Superior temporal gyrus (tissue), 1 donor: ENCODE measurements around the gene NRF1.
"Not testable (repeated sequence)": the region's sequence is repeated elsewhere in the genome, so short reads cannot be mapped to it uniquely, and the experiment has no call there.

ENCODE experiments used
- DNase-seq: peaks from one replicate; pipeline ENCODE4 v3.0.0-alpha.2; 2016; ENCODE audit errors: extremely low spot score

The NRF1 gene

DNA sequence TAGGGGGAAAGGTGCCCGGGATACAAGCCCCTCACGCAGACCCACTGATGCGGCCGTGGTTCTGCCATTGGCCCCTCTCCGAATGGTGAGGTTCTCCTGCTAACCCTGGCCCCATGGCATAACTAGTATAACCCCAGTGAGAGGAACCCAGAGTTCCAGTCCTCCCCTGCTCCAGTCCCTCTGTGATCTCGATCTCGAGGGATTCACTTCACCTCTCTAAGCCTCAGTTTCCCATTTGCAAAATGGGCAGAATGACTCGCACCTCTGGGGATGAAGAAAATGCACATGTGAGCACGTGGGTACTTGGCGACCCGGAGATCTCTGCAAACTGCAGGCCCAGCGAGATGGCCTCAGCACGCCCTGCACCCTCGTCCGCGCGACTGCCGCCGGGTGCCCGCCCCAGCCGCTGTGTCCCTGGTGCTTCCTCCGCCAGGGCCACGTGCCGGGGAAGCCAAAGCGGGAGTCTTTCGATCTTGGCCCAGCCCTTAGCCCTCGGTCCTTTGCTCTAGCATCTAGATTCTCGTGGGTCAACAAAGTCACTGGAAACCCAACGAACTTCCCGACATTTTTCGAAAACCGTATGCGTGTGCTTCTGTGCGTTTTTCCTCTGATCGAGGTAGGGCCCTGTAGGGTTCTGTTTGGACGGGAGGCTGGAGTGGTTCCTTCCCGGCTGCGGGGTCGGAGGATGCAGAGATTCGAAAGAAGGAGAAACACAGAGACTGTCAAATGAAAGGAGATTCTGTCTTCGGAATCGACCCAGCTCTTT is 171.5 kb downstream of the NRF1 start:
- DNase-seq = no peak

GRCh38 chr7:129783584-129783919 is 172.0 kb downstream of the NRF1 start:
- no peak for DNase-seq

DNA sequence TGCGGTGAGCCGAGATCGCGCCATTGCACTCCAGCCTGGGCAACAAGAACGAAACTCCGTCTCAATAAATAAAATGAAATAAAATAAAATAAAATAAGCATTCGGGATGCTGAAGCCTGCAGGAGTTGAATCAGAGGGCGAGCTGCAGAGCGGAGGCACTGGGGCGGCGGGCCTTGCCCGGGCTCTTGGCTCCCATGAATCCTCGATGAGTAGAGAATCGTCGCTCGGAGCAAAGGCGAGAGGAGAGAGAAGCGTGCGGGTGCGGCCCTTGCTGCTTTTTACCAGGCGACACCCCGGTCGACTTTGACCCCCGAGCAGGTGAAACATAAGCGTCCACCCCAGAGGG is 172.9 kb downstream of the NRF1 start:
- no peak for DNase-seq

GRCh38 chr7:129784783-129785684 is 173.5 kb downstream of the NRF1 start:
- DNase-seq = no peak

GRCh38 chr7:129785685-129786514 is 174.4 kb downstream of the NRF1 start:
- DNase-seq = no peak

- DNase-seq = no peak
Observed at GRCh38 chr7:129786825-129787563, 175.5 kb downstream of the NRF1 start.

- no peak for DNase-seq
Observed at GRCh38 chr7:129789000-129789399, 177.5 kb downstream of the NRF1 start.

DNA sequence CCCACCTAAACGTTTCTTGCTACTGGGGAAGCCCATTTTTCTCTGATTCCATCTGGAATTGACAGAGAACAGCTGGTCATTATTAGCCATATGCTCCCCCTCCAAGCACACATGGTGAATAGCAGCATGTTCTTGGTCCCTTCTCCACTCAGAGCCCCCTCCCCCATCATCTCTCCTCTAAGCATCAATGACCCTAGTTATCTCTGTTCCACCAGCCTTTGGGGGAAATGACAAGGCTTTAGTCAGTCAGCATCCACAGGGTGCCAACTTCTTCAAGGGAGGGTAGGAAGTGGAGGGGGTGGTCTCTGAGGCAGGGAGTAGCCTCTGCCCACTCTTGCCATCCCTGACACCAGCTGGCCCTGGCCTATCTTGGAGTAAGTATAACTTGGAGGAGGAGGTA is 178.1 kb downstream of the NRF1 start:
- DNase-seq = no peak

DNA sequence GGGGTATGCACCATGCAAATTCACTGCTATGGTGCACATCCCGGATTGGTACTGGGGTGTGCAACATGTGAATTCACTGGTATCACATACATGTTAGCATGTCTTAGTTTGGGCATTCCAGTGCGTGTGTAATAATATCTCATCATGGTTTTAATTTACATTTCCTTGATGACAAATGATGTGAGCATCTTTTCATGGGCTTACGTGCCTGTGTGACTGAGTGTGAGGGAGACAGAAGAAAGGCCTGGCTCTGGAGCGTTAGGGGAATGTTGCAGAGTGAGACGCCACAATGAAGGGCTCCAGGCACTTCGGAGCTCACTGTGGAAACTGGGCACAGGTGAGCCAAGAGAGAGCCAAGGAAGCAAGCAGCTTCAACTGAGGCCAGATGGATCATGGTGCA is 178.6 kb downstream of the NRF1 start:
- DNase-seq = no peak

DNA sequence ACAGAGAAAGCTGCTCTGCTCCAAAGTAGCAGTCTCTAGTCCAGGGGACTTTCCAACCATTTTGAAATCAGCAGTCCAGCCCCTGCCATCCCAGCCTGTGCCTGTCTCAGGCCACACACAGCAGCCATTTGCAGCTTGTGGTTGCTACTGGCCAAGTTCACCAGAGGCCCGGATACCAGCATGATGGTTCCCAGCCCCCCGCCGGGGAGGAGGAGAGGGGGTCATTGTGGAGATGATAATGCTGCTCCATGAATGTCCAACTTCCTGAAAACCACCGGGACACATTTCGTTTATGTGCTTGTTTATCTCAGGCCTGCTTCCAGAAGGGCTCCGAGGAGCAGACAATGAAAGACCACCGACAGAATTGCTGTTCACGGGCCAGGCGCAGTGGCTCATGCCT is 181.2 kb downstream of the NRF1 start:
- DNase-seq = no peak

DNA sequence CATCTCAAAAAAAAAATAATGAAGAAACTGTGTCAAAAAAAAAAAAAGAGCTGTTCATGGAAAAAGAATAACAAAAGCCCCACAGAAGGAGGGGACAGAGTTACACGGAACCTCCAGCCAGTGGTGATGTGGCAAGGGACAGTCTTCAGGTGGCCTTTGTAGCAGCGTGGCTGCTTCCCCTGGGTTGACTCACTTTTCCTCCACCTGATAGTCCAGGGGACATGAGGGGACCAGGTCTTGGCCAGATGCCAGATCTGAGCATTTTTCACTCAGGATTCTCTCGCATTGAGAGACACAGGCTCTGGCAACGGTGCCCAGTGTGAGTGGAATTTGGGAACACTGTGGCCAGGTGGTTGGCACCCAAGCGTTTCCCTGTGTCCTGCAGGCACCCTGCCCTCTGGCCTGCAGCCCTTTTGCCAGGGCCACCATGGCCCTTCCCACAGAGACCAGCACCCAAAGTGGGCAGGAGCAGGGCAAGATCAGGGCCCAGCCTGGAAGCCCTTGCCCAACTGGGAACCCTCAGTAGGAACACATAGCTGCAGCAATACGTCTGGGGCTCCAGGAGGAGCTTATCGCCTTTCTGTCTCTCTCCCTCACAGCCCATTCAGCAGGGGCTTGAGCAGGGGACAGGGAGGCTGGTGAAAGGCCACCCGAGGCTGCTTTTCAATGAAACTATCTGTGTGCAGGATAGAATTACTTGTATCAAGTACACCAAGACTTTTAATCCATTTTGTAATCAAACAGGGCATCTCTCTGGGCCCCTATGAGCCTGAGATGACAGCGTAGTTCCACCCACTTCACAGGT is 182.2 kb downstream of the NRF1 start:
- no peak for DNase-seq

- DNase-seq = not testable (repeated sequence)
Observed at GRCh38 chr7:129794461-129794860, 182.9 kb downstream of the NRF1 start.

DNA sequence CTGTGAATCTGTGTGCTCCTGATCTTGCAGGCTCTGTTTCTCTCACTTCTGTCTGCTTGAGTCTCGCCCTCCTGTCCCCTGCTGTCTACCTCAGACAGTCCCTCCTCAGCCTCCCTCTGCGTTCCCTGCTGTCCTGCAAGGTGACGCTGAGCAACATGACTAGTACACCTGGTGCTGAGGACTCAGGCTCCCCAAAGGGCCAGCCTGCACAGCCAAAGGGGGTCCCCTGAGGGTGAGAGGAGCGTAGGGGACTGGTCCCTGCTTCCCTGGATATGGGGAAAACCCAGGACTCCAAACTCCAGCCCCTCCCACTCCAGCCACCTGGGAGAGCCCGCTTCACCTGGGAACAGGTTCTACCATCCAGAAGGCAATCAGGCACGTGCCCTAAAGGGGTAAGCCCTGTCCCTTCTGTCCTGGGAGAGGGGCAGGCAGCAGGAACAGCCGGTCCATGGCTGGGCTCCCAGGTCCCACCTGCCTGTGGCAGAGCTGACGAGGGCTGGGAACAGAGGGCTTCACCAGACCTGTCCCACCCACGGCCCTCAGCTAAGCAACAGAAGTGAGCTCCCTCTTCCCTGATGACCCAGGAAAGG is 184.8 kb downstream of the NRF1 start:
- DNase-seq = no peak

GRCh38 chr7:129797214-129797789 is 185.8 kb downstream of the NRF1 start:
- no peak for DNase-seq

DNA sequence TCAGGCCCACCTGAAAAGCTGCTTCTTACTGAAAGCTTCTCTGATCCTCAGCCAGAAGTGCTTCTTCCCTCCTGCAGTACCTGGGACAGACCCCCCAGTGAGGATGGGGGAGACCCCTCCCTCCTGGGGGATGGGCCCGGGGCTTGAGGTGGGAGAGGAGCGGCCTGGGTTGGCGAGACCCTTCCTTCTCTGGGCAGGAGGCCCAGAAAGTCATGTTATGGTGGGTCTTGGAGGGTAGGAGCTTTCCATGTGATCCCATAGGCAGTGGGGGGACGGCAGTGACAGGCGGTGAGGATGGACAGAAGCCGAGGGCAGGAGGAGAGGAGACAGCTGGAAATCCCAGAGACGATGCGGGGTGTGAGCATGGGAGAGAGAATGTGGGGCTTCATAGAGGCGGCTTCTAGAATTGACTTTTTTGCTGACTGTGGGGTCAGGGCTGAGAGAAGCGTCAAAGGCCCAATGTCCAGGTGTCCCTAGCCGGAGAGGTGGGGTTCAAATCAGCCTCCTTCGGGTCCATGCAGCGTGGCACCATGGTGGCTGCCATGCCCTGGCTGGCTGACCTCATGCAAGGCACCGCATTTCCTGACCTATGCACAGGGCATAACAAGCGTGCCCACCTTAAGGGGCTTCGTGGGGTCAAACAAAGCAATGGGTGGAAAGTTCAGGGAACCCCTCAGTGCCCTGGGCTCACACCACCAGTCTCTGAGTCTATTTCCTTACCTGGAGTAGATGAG is 187.3 kb downstream of the NRF1 start:
- no peak for DNase-seq

- DNase-seq = no peak
Observed at GRCh38 chr7:129799350-129799955, 187.9 kb downstream of the NRF1 start.

DNA sequence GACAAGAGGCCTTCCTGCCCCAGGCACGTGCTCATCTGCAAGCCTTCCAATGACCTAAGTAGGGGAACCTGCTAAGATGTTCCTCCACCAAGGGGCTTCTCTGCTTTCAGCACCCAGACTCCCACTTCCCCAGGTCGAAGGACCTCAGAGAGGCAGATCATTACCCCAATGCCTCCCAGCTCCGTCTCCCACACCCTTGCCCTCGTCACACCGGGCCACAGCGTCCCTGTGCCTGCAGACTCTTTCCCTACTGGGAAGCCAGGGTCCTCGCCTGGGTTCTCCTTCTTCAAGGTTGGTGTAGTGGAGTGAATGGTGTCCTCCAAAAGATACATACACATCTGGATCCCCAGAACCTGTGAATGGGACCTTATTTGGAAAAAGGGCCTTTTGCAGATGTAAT is 189.4 kb downstream of the NRF1 start:
- DNase-seq = no peak

GRCh38 chr7:129801882-129802281 is 190.4 kb downstream of the NRF1 start:
- no peak for DNase-seq

GRCh38 chr7:129803546-129804081 is 192.1 kb downstream of the NRF1 start:
- no peak for DNase-seq
